T-cell (primary cell): ENCODE measurements around the gene FHOD3. TPM values are rescaled to one million over a fixed set of nuclear protein-coding genes. Genes with fewer than 3 reads are reported as not detected.

Experiments
- ATAC-seq, 4 experiments: fragments of 200-7000 bp in 3 of 4; fragments of 150-1000 bp in 1 of 4; cut with Tn5 transposase; replicated peaks in 1 of 4; 1 replicate in 3 of 4; 2 replicates in 1 of 4; pipeline ENCODE4 v1.10.0; 2021; ENCODE audit warnings: moderate library complexity in 3 of 4, mild to moderate bottlenecking in 2 of 4, moderate number of reproducible peaks in 1 of 4
- CTCF ChIA-PET, 2 donors: fragments of 300-600 bp; sonication (Branson Sonifier 250); formaldehyde crosslinking; loops; one replicate each; lab custom pipeline; 2022; ENCODE audit warnings: antibody characterized with exemption in 2 of 2; lab: Charles Lee
- POLR2A ChIA-PET, 2 donors: fragments of 300-600 bp; sonication (Branson Sonifier 250); formaldehyde crosslinking; loops; one replicate each; lab custom pipeline; 2022; ENCODE audit warnings: antibody characterized with exemption in 2 of 2; lab: Charles Lee
- DNase-seq, 35 experiments: peaks; one replicate each; pipeline versions ENCODE4 v3.0.0 to v3.0.0-alpha.2; 2013 to 2023
- H3K27ac ChIP-seq: one replicate; pipeline ENCODE4 v1.5.1; 2013; ENCODE audit warnings: low read length
- H3K27me3 ChIP-seq, 2 experiments: replicated peaks in 1 of 2; 1 replicate in 1 of 2; 2 replicates in 1 of 2; pipeline versions ENCODE4 v1.6.1 to v1.7.0; 2013; ENCODE audit warnings: low read length in 1 of 2, mixed read lengths in 1 of 2; ENCODE audit not compliant: control insufficient read depth in 2 of 2, insufficient read depth in 2 of 2; ENCODE audit errors: extremely low read depth in 1 of 2
- H3K36me3 ChIP-seq, 2 donors: 1 replicate in 1 of 2; 2 replicates in 1 of 2; pipeline versions ENCODE4 v1.6.1 to v1.7.0; 2013; ENCODE audit warnings: low read length in 1 of 2; ENCODE audit not compliant: control insufficient read depth in 2 of 2, insufficient read depth in 1 of 2; ENCODE audit errors: extremely low read depth in 1 of 2
- H3K4me1 ChIP-seq, 2 experiments: 1 replicate in 1 of 2; 2 replicates in 1 of 2; pipeline versions ENCODE4 v1.6.1 to v1.7.0; 2013; ENCODE audit warnings: low read length in 2 of 2, mixed read lengths in 1 of 2; ENCODE audit not compliant: insufficient read depth in 2 of 2, control insufficient read depth in 1 of 2; ENCODE audit errors: extremely low read depth in 1 of 2
- H3K4me3 ChIP-seq, 2 donors: 1 replicate in 1 of 2; 2 replicates in 1 of 2; pipeline versions ENCODE4 v1.5.1 to v1.7.0; 2013; ENCODE audit warnings: mild to moderate bottlenecking in 2 of 2, low read length in 1 of 2, moderate library complexity in 1 of 2; ENCODE audit not compliant: control insufficient read depth in 1 of 2; ENCODE audit errors: extremely low read depth in 1 of 2
- H3K9me3 ChIP-seq: 2 replicates; pipeline ENCODE4 v1.7.0; 2013
- H3K27ac Mint-ChIP-seq, 2 donors: one replicate each; pipeline ENCODE4 v1.8.0; 2020 to 2021; ENCODE audit warnings: mild to moderate bottlenecking in 2 of 2, mixed read lengths in 2 of 2
- H3K27me3 Mint-ChIP-seq, 2 donors: one replicate each; pipeline ENCODE4 v1.8.0; 2021 to 2022; ENCODE audit warnings: mixed read lengths in 2 of 2
- H3K36me3 Mint-ChIP-seq: one replicate; pipeline ENCODE4 v1.8.0; 2021; ENCODE audit warnings: mixed read lengths
- H3K4me1 Mint-ChIP-seq, 3 donors: one replicate each; pipeline ENCODE4 v1.8.0; 2020 to 2022; ENCODE audit warnings: mixed read lengths in 3 of 3, mild to moderate bottlenecking in 1 of 3
- H3K4me3 Mint-ChIP-seq, 3 donors: one replicate each; pipeline ENCODE4 v1.8.0; 2020 to 2022; ENCODE audit warnings: mild to moderate bottlenecking in 3 of 3, mixed read lengths in 3 of 3, moderate library complexity in 3 of 3
- H3K9me3 Mint-ChIP-seq, 3 donors: one replicate each; pipeline ENCODE4 v1.8.0; 2020 to 2022; ENCODE audit warnings: mixed read lengths in 3 of 3
- WGBS: methylation state at CpG from one replicate; pipeline ENCODE4 v1.1.5; 2013; ENCODE audit warnings: missing lambda C conversion rate; ENCODE audit not compliant: insufficient coverage; 5-methylcytosine and 5-hydroxymethylcytosine counted together
- total RNA-seq, 35 experiments: library from RNA in 6 of 35; stranded (reverse) in 6 of 35; fragments of 120-200 nt in 1 of 35; gene quantifications; one replicate each; pipeline versions ENCODE4 v1.2.1 to v1.2.4 and lab custom pipeline; 2013 to 2026

Gene FHOD3
- total RNA-seq, 5 donors from 2014 or later (not counting 1 experiment from before 2014, with no cell fraction given): 0.06 TPM; not detected in 4

- Mint-ChIP-seq H3K27ac (no peak overlapping the region), H3K27me3 (peaks cover 27 to 32% of the 10 kb centered on the region in 2 donors), H3K4me1 (peaks cover 0 to 1% (median 0%) of the 10 kb centered on the region in 3 donors), H3K9me3 (no peaks in the 10 kb centered on the region), H3K36me3 (no peaks in the 10 kb centered on the region), H3K4me3 (no peak overlapping the region)
- ATAC-seq: no peak
- H3K27me3 ChIP-seq: peaks cover 0 to 3% of the 10 kb centered on the region in 2 experiments
- no peak overlapping the region for H3K27ac ChIP-seq
- WGBS: 95% methylated on average over 2 of the region's 4 CpGs
- no peak for DNase-seq
- POLR2A ChIA-PET: interaction anchor here in 1 of 2 donors (0.6 kb wide), 1 partner anchor 45 kb away, joined by 5 read pairs; no protein-coding TSS in a partner anchor
- no peaks in the 10 kb centered on the region for H3K9me3 ChIP-seq
- CTCF ChIA-PET: interaction anchor here in 1 of 2 donors (0.6 kb wide), 1 partner anchor 577 kb away, joined by 5 read pairs; no protein-coding TSS in a partner anchor
- H3K4me1 ChIP-seq: no peaks in the 10 kb centered on the region
- H3K36me3 ChIP-seq: no peaks in the 10 kb centered on the region
- H3K4me3 ChIP-seq: no peak overlapping the region
Observed at GRCh38 chr18:36568487-36568886, 271.0 kb downstream of the FHOD3 start.

- Mint-ChIP-seq H3K27me3 (peaks cover 1 to 6% of the 10 kb centered on the region in 2 donors), H3K36me3 (no peaks in the 10 kb centered on the region), H3K4me3 (no peak overlapping the region), H3K4me1 (peaks cover 0 to 1% (median 0%) of the 10 kb centered on the region in 3 donors), H3K9me3 (no peaks in the 10 kb centered on the region), H3K27ac (no peak overlapping the region)
- ATAC-seq (no peak), DNase-seq (peak in 4 of 35 experiments; percentile 2 to 35 (median 3))
- Histone ChIP-seq H3K4me1 (no peaks in the 10 kb centered on the region), H3K4me3 (no peak overlapping the region), H3K27ac (no peak overlapping the region), H3K27me3 (no peaks in the 10 kb centered on the region), H3K36me3 (no peaks in the 10 kb centered on the region), H3K9me3 (no peaks in the 10 kb centered on the region)
- 18% methylated on average over 3 of the region's 10 CpGs for WGBS
- ChIA-PET POLR2A (interaction anchor here in 1 of 2 donors (0.6 kb wide), 1 partner anchor 52 kb away, joined by 5 read pairs; no protein-coding TSS in a partner anchor), CTCF (interaction anchor here in 1 of 2 donors (0.6 kb wide), 1 partner anchor 20 kb away, joined by 6 read pairs; no protein-coding TSS in a partner anchor)
Observed at GRCh38 chr18:36572135-36572856, 274.8 kb downstream of the FHOD3 start.

GRCh38 chr18:36576339-36576738 is 278.8 kb downstream of the FHOD3 start:
- Histone ChIP-seq H3K27me3 (no peaks in the 10 kb centered on the region), H3K36me3 (no peaks in the 10 kb centered on the region), H3K4me1 (no peaks in the 10 kb centered on the region), H3K9me3 (no peaks in the 10 kb centered on the region), H3K27ac (no peak overlapping the region), H3K4me3 (no peak overlapping the region)
- ATAC-seq: no peak
- ChIA-PET CTCF (interaction anchor here in 1 of 2 donors (0.6 kb wide), 1 partner anchor 478 kb away, joined by 8 read pairs; no protein-coding TSS in a partner anchor), POLR2A (no interaction called here)
- Mint-ChIP-seq H3K9me3 (no peaks in the 10 kb centered on the region), H3K27me3 (peaks cover 5 to 18% of the 10 kb centered on the region in 2 donors), H3K27ac (no peak overlapping the region), H3K36me3 (no peaks in the 10 kb centered on the region), H3K4me3 (no peak overlapping the region), H3K4me1 (peaks cover 0 to 2% (median 1%) of the 10 kb centered on the region in 3 donors)
- no CpG with 5 or more reads among the region's 2 CpGs for WGBS
- no peak for DNase-seq

GRCh38 chr18:36578871-36579710 is 281.6 kb downstream of the FHOD3 start:
- H3K9me3 Mint-ChIP-seq: no peaks in the 10 kb centered on the region
- Histone ChIP-seq H3K36me3 (no peaks in the 10 kb centered on the region), H3K27me3 (no peaks in the 10 kb centered on the region), H3K4me3 (no peak overlapping the region), H3K4me1 (no peaks in the 10 kb centered on the region), H3K9me3 (no peaks in the 10 kb centered on the region), H3K27ac (no peak overlapping the region)
- ATAC-seq: no peak
- H3K27ac Mint-ChIP-seq: peak overlapping the region in 1 of 2 donors; percentile 29
- DNase-seq: no peak
- 40% methylated on average over 1 of the region's 2 CpGs for WGBS
- peaks cover 3 to 18% of the 10 kb centered on the region in 2 donors for H3K27me3 Mint-ChIP-seq
- H3K4me1 Mint-ChIP-seq: peaks cover 0 to 2% (median 0%) of the 10 kb centered on the region in 3 donors
- no peaks in the 10 kb centered on the region for H3K36me3 Mint-ChIP-seq
- POLR2A ChIA-PET: no interaction called here
- no peak overlapping the region for H3K4me3 Mint-ChIP-seq
- CTCF ChIA-PET: no interaction called here

- Mint-ChIP-seq H3K36me3 (no peaks in the 10 kb centered on the region), H3K27me3 (peaks cover 3 to 18% of the 10 kb centered on the region in 2 donors), H3K4me1 (peaks cover 0 to 2% (median 0%) of the 10 kb centered on the region in 3 donors), H3K27ac (no peak overlapping the region), H3K9me3 (no peaks in the 10 kb centered on the region), H3K4me3 (no peak overlapping the region)
- no peak overlapping the region for H3K27ac ChIP-seq
- no peak overlapping the region for H3K4me3 ChIP-seq
- ChIA-PET POLR2A (no interaction called here), CTCF (no interaction called here)
- ATAC-seq: no peak
- H3K27me3 ChIP-seq: peaks cover 0 to under 1% of the 10 kb centered on the region in 2 experiments
- WGBS: no CpG with 5 or more reads among the region's 2 CpGs
- DNase-seq: no peak
- no peaks in the 10 kb centered on the region for H3K4me1 ChIP-seq
- H3K36me3 ChIP-seq: no peaks in the 10 kb centered on the region
- no peaks in the 10 kb centered on the region for H3K9me3 ChIP-seq
Observed at GRCh38 chr18:36580266-36580665, 282.8 kb downstream of the FHOD3 start.
